GM23248 (cell line): ENCODE results near the gene SFN. TPM values are rescaled to one million over a fixed set of nuclear protein-coding genes. Genes with fewer than 3 reads are reported as not detected.

Source experiments
- DNase-seq: peaks from one replicate; pipeline ENCODE4 v3.0.0-alpha.2; 2015
- H2AFZ ChIP-seq: fragments of 200-600 bp; sonication (generic); 2 replicates; pipeline ENCODE4 v1.6.1; 2016; ENCODE audit warnings: antibody characterized with exemption
- H3F3A ChIP-seq: fragments of 200-600 bp; sonication (generic); 2 replicates; pipeline ENCODE4 v1.6.1; 2016; ENCODE audit warnings: mild to moderate bottlenecking, antibody characterized with exemption, mixed run types; ENCODE audit not compliant: insufficient read depth
- H3K27ac ChIP-seq: fragments of 200-600 bp; sonication (generic); 2 replicates; pipeline ENCODE4 v1.5.1; 2016; ENCODE audit warnings: mild to moderate bottlenecking
- H3K27me3 ChIP-seq: fragments of 200-600 bp; sonication (generic); replicated peaks from 2 replicates; pipeline ENCODE4 v1.6.1; 2016; ENCODE audit warnings: mild to moderate bottlenecking; ENCODE audit not compliant: insufficient read depth
- H3K36me3 ChIP-seq: fragments of 200-600 bp; sonication (generic); 2 replicates; pipeline ENCODE4 v1.6.1; 2016; ENCODE audit warnings: low read depth, mild to moderate bottlenecking
- H3K4me1 ChIP-seq: fragments of 200-600 bp; sonication (generic); 2 replicates; pipeline ENCODE4 v1.6.1; 2016; ENCODE audit warnings: mild to moderate bottlenecking; ENCODE audit not compliant: insufficient read depth
- H3K4me2 ChIP-seq: fragments of 200-600 bp; sonication (generic); one replicate; pipeline ENCODE4 v1.6.1; 2016; ENCODE audit warnings: mild to moderate bottlenecking; ENCODE audit not compliant: unreplicated experiment
- H3K4me3 ChIP-seq: fragments of 200-600 bp; sonication (generic); 2 replicates; pipeline ENCODE4 v1.5.1; 2016; ENCODE audit warnings: mild to moderate bottlenecking
- H3K79me2 ChIP-seq: fragments of 200-600 bp; sonication (generic); 2 replicates; pipeline ENCODE4 v1.6.1; 2016; ENCODE audit warnings: mild to moderate bottlenecking; ENCODE audit not compliant: insufficient read depth
- H3K9ac ChIP-seq: fragments of 200-600 bp; sonication (generic); 2 replicates; pipeline ENCODE4 v1.6.1; 2016; ENCODE audit warnings: mild to moderate bottlenecking
- H3K9me2 ChIP-seq: fragments of 200-600 bp; sonication (generic); 2 replicates; pipeline ENCODE4 v1.6.1; 2016; ENCODE audit warnings: mixed run types, mild to moderate bottlenecking, moderate library complexity; ENCODE audit not compliant: insufficient read depth
- H3K9me3 ChIP-seq: fragments of 200-600 bp; sonication (generic); one replicate; pipeline ENCODE4 v1.6.1; 2017; ENCODE audit warnings: low read depth
- H4K20me1 ChIP-seq: fragments of 200-600 bp; sonication (generic); 2 replicates; pipeline ENCODE4 v1.6.0; 2016; ENCODE audit not compliant: insufficient read depth
- EZH2 ChIP-seq: fragments of 200-600 bp; sonication (generic); IDR thresholded peaks from 2 replicates; pipeline ENCODE4 v1.6.1; 2018; ENCODE audit warnings: antibody characterized with exemption, mild to moderate bottlenecking; ENCODE audit not compliant: insufficient read depth, poor library complexity, severe bottlenecking
- EZH2phosphoT487 ChIP-seq: fragments of 200-600 bp; sonication (generic); IDR thresholded peaks from 2 replicates; pipeline ENCODE4 v1.6.1; 2018; ENCODE audit warnings: antibody characterized with exemption, moderate library complexity, mild to moderate bottlenecking, low read depth; ENCODE audit not compliant: insufficient read depth
- WGBS, 2 experiments: methylation state at CpG; one replicate each; pipeline ENCODE4 v1.1.6; 2015 to 2017; ENCODE audit warnings: low lambda C conversion rate in 2 of 2, low coverage in 1 of 2; ENCODE audit errors: missing lambda C conversion rate in 2 of 2; 5-methylcytosine and 5-hydroxymethylcytosine counted together
- in situ Hi-C: fragments of 300-500 bp; cut with MboI; formaldehyde crosslinking; loops from 2 replicates; pipeline ENCODE4 v1.15.0; 2020
- polyA plus RNA-seq: library from polyadenylated mRNA; unstranded; fragments of >200 nt; fragmentation: Nextera tagmentation; extraction: Ambion mirVana; gene quantifications from 2 replicates; pipeline ENCODE4 v1.2.1, GENCODE V29; 2016
- total RNA-seq: library from RNA; depleted of rRNA; stranded (reverse); fragments of >200 nt; shearing (Covaris generic); gene quantifications from 2 replicates; pipeline ENCODE4 v1.2.3, GENCODE V29; 2014

SFN gene
- total and polyA plus RNA-seq, 2 experiments from 2014 or later: not detected

GRCh38 chr1:26856181-26856580, 6.8 kb upstream of the SFN start:
- H3K79me2 ChIP-seq: no peaks in the 10 kb centered on the region
- H3K4me2 ChIP-seq: no peak overlapping the region
- TF ChIP-seq EZH2 (no peak), EZH2phosphoT487 (no peak)
- DNase-seq: no peak
- in situ Hi-C loops: no loop called here
- H2AFZ ChIP-seq: no peak overlapping the region
- H3K4me3 ChIP-seq: no peak overlapping the region
- peaks cover 5% of the 10 kb centered on the region; the same call in 1 of the 2 replicates for H3F3A ChIP-seq
- no peaks in the 10 kb centered on the region for H3K9me3 ChIP-seq
- no peaks in the 10 kb centered on the region for H3K9me2 ChIP-seq
- peaks cover 3% of the 10 kb centered on the region; the same call in 1 of the 2 replicates for H3K36me3 ChIP-seq
- no peak overlapping the region for H3K27ac ChIP-seq
- WGBS, 2 experiments: 93 to 94% methylated on average over 11 of the region's 11 CpGs
- no peaks in the 10 kb centered on the region for H4K20me1 ChIP-seq
- H3K9ac ChIP-seq: no peak overlapping the region
- no peaks in the 10 kb centered on the region for H3K27me3 ChIP-seq
- H3K4me1 ChIP-seq: 0 out of 2 replicates have a peak, but pooled peaks cover 3% of the 10 kb centered on the region

GRCh38 chr1:26856604-26857469, 6.1 kb upstream of the SFN start:
- H3K4me2 ChIP-seq: no peak overlapping the region
- no peaks in the 10 kb centered on the region for H3K79me2 ChIP-seq
- H3K4me1 ChIP-seq: 0 out of 2 replicates have a peak, but pooled peaks cover 3% of the 10 kb centered on the region
- H3F3A ChIP-seq: peaks cover 5% of the 10 kb centered on the region; the same call in 1 of the 2 replicates
- H4K20me1 ChIP-seq: no peaks in the 10 kb centered on the region
- H3K4me3 ChIP-seq: no peak overlapping the region
- H2AFZ ChIP-seq: no peak overlapping the region
- no peaks in the 10 kb centered on the region for H3K27me3 ChIP-seq
- H3K9me3 ChIP-seq: no peaks in the 10 kb centered on the region
- no peak for TF ChIP-seq EZH2phosphoT487
- no peak for TF ChIP-seq EZH2
- 88 to 90% methylated on average over 21 of the region's 21 CpGs for WGBS, 2 experiments
- no peak overlapping the region for H3K9ac ChIP-seq
- in situ Hi-C loops: no loop called here
- no peak overlapping the region for H3K27ac ChIP-seq
- DNase-seq: no peak
- no peaks in the 10 kb centered on the region for H3K9me2 ChIP-seq
- peaks cover 3% of the 10 kb centered on the region; the same call in 1 of the 2 replicates for H3K36me3 ChIP-seq

DNA sequence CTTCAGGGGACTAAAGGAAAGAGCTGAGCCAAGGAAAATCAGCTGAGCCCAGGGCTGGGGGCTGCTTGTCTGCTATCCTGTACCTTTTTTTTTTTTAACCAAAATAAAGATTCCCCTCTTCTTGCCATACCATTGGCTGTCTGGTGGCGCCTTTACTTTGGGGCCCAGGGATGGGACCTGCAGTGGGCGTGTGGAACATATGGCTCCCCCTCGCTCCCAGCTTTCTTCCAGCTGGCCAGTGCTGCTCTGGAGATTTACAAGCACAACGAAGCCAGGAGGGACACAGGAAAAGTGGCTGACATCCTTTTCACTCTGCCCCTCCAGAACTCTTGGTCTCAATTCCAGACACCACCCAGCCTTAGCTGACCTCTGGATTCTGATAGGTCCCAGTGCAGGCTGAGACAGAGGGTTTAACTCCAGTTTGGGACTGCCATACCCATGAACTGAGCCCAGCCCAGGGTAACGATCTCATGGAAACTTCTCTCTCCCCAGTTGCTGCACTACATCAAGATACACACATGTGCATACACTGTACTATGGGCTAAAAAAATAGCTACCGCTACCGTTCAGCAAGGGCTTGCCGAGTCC, 5.4 kb upstream of the SFN start:
- 71 to 72% methylated on average over 8 of the region's 8 CpGs for WGBS, 2 experiments
- peaks cover 3% of the 10 kb centered on the region; the same call in 1 of the 2 replicates for H3K36me3 ChIP-seq
- H3K79me2 ChIP-seq: no peaks in the 10 kb centered on the region
- 0 out of 2 replicates have a peak, but pooled peaks cover 3% of the 10 kb centered on the region for H3K4me1 ChIP-seq
- no peak overlapping the region for H2AFZ ChIP-seq
- no peak overlapping the region for H3K4me2 ChIP-seq
- peaks cover 5% of the 10 kb centered on the region; the same call in 1 of the 2 replicates for H3F3A ChIP-seq
- no peaks in the 10 kb centered on the region for H3K9me2 ChIP-seq
- H3K9ac ChIP-seq: no peak overlapping the region
- H4K20me1 ChIP-seq: no peaks in the 10 kb centered on the region
- H3K9me3 ChIP-seq: no peaks in the 10 kb centered on the region
- DNase-seq: no peak
- in situ Hi-C loops: no loop called here
- no peaks in the 10 kb centered on the region for H3K27me3 ChIP-seq
- H3K27ac ChIP-seq: no peak overlapping the region
- no peak for TF ChIP-seq EZH2phosphoT487
- H3K4me3 ChIP-seq: no peak overlapping the region

DNA sequence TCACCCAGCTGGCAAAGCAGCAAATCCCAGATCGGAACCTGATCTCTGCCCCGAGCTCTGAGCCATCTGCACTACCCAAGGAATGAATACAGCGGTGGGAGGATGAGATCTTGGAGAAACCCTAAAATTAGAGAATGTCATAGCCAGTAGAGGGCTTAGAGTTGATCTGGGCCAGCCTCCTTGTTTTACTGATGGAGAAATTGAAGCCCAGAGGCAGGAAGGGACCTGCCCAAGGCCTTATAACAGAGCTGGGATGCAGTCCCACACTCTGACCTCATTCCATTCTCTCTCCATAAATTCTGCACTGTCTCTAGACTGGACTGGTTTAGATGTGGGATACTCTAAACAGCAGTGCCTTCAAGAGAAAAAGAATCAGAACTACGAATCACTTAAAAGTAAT, 4.8 kb upstream of the SFN start:
- H3K27me3 ChIP-seq: no peaks in the 10 kb centered on the region
- no peak overlapping the region for H3K4me2 ChIP-seq
- no peaks in the 10 kb centered on the region for H4K20me1 ChIP-seq
- H3K9me2 ChIP-seq: no peaks in the 10 kb centered on the region
- no peak for TF ChIP-seq EZH2
- TF ChIP-seq EZH2phosphoT487: no peak
- WGBS, 2 experiments: 91 to 94% methylated on average over 4 of the region's 4 CpGs
- DNase-seq: peak; percentile 20
- H3K27ac ChIP-seq: no peak overlapping the region
- H3K36me3 ChIP-seq: no peaks in the 10 kb centered on the region; the same call in 1 of the 2 replicates
- no peaks in the 10 kb centered on the region for H3K79me2 ChIP-seq
- no peaks in the 10 kb centered on the region for H3K4me1 ChIP-seq
- in situ Hi-C loops: no loop called here
- no peak overlapping the region for H3K4me3 ChIP-seq
- H2AFZ ChIP-seq: no peak overlapping the region
- H3F3A ChIP-seq: peaks cover 5% of the 10 kb centered on the region; the same call in 1 of the 2 replicates
- H3K9ac ChIP-seq: no peak overlapping the region
- H3K9me3 ChIP-seq: no peaks in the 10 kb centered on the region
